Measurements from ENCODE around the gene TSSC4. TPM values are rescaled to one million over a fixed set of nuclear protein-coding genes. Genes with fewer than 3 reads are reported as not detected.

The TSSC4 gene
- total RNA-seq (ENCODE audit: low replicate concordance), result 56.5 and 75.0 TPM in 2 replicates

GRCh38 chr11:2400069-2400761, at the start of gene TSSC4:
TSSC4 (plus strand) TSS chr11:2400750; CDS start chr11:2402634, 1,884 bp downstream.

DNA sequence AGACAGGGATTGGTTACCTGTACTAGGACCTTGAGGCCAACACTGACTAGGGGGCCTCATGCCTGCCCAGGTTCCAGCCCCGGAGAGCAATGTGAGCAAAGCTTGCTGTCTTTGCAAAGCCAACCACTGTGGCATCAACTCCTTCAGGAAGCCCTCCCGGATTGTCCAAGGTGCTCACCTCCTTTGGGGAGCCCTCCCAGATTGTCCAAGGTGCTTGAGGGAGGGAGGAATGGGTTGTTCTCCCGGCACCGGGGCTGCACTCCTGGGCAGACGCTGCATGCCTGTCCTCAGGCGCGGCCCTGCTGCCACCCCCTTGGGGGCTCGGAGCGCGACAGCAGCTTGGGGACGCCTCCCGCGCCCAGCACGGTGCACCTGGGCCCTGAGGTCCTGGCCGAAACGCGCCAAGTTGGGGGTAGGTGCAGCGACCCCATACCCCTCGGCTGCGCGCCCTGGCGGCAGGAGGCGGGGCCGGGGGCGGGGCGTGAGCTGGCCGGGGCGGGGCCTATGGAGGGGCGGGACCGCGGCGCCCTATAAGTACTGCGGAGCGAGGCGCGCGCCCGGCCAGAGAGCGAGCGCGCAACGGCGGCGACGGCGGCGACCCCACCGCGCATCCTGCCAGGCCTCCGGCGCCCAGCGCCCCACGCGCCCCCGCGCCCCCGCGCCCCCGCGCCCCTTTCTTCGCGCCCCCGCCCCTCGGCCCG, 23.6 kb upstream of the TSSC4 start, which contains the start of gene CD81:
Gene CD81 (plus strand): TSS at position 560 of the 701 bp plus-strand sequence. CDS start 240 bp downstream, outside the sequence.

DNA sequence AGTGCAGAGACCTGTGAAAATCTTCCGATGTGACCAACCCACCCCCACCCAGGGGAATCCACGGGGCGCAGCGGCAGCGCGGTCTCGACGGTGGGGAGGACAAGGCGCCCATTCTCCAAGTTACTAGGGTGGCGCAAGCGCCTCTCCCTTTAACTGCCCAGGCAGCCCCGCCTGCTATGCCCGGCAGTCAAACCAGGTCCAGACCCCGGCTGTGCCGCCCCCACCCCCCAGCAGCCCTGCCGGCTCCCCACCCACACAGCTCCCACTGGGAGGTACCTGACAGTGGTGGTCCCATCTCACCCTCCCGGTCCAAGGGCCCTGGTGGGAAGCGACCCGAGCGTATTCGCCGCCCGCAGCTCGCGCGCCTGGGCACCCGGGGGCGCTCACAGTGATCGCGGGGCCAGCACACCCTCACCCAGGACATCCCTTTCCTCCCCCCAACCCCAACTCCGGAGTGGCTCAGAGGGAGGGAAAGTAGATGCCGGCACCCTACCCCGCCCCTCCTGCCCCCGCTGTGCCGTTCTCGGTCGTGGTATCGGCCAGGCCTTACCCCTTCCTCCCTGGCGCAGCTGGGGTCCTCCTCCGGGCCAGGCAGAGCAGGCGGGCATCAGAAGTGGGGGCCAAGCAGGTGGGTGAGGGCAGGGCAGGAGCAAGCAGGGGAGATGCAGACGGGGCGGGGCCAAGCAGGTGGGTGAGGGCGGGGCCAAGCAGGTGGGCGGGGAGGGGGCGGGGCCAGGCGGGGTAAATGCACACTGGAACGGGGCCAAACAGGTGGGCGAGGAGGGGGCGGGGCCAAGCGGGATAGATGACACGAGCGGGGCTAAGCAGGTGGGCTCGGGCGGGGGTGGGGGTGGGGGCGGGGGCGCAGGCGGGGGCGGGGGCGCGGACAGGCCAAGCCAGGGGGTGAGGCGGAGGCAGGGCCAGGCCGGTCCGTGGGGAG, 43.6 kb downstream of the TSSC4 start, which contains the start of gene TRPM5:
Gene TRPM5 (minus strand): TSS at position 634 of the 940 bp plus-strand sequence. CDS start 21,478 bp downstream, outside the sequence.

GRCh38 chr11:2444821-2445745, 44.5 kb downstream of the TSSC4 start, which contains the start of gene KCNQ1:
KCNQ1 (plus strand) TSS chr11:2445008; CDS start chr11:2445099, 91 bp downstream.

Other genes with a start within 250 kb of the TSSC4 start
- not detected in 2 replicates for gene INS, start 239.5 kb upstream of the TSSC4 start, total RNA-seq (ENCODE audit: low replicate concordance)
- gene TH, start 228.9 kb upstream of the TSSC4 start, total RNA-seq (ENCODE audit: low replicate concordance), result not detected in 2 replicates
- gene ASCL2, start 130.2 kb upstream of the TSSC4 start, total RNA-seq (ENCODE audit: low replicate concordance), result not detected in 2 replicates
- 0.08 TPM in 1 of 2 replicates, not detected in the other for gene C11orf21, start 98.8 kb upstream of the TSSC4 start, total RNA-seq (ENCODE audit: low replicate concordance)
- 0.12 TPM in 1 of 2 replicates, not detected in the other for gene TSPAN32, start 98.7 kb upstream of the TSSC4 start, total RNA-seq (ENCODE audit: low replicate concordance)
- 166 and 536 TPM in 2 replicates for gene CD81, start 23.4 kb upstream of the TSSC4 start, total RNA-seq (ENCODE audit: low replicate concordance)
- not detected in 2 replicates for gene TRPM5, start 43.8 kb downstream of the TSSC4 start, total RNA-seq (ENCODE audit: low replicate concordance)
- under 0.01 TPM in 1 of 2 replicates, not detected in the other for gene KCNQ1, start 44.3 kb downstream of the TSSC4 start, total RNA-seq (ENCODE audit: low replicate concordance)

Measured in smooth muscle cell of the coronary artery (primary cell).